ENCODE results near the gene SLC25A26.

The SLC25A26 gene

GRCh38 chr3:66423791-66424190 lies 203.0 kb downstream of the SLC25A26 start:
- no peak for TF ChIP-seq POLR2A (IDR thresholded peaks at IDR 0.05; ENCODE audit: low read depth, low read length)
- no peak for FAIRE-seq
- no peak for DNase-seq (ENCODE audit: insufficient read length, low spot score)

GRCh38 chr3:66425032-66425431 lies 204.2 kb downstream of the SLC25A26 start:
- DNase-seq (ENCODE audit: insufficient read length, low spot score) (no peak), FAIRE-seq (no peak)
- no peak for TF ChIP-seq POLR2A (IDR thresholded peaks at IDR 0.05; ENCODE audit: low read depth, low read length)

- FAIRE-seq = no peak
- no peak for DNase-seq (ENCODE audit: insufficient read length, low spot score)
- no peak for TF ChIP-seq POLR2A (IDR thresholded peaks at IDR 0.05; ENCODE audit: low read depth, low read length)
Measured at GRCh38 chr3:66425576-66426114, 204.8 kb downstream of the SLC25A26 start.

- no peak for FAIRE-seq
- TF ChIP-seq POLR2A (IDR thresholded peaks at IDR 0.05; ENCODE audit: low read depth, low read length) = no peak
- DNase-seq (ENCODE audit: insufficient read length, low spot score) = no peak
Measured at GRCh38 chr3:66426135-66426534, 205.3 kb downstream of the SLC25A26 start.

- no peak for TF ChIP-seq POLR2A (IDR thresholded peaks at IDR 0.05; ENCODE audit: low read depth, low read length)
- FAIRE-seq = no peak
- DNase-seq (ENCODE audit: insufficient read length, low spot score) = no peak
Measured at GRCh38 chr3:66427352-66427751, 206.6 kb downstream of the SLC25A26 start.

GRCh38 chr3:66427951-66428474 lies 207.2 kb downstream of the SLC25A26 start:
- no peak for TF ChIP-seq POLR2A (IDR thresholded peaks at IDR 0.05; ENCODE audit: low read depth, low read length)
- no peak for DNase-seq (ENCODE audit: insufficient read length, low spot score)
- no peak for FAIRE-seq

Measured in H54 (cell line).